Measurements from ENCODE around the gene KNCN. TPM values are rescaled to one million over a fixed set of nuclear protein-coding genes. Genes with fewer than 3 reads are reported as not detected.

The KNCN gene
- total RNA-seq, 2 donors from 2014 or later, result not detected

- intact Hi-C loops (cut with DNase I, micrococcal nuclease), result no loop called here
- ATAC-seq (peak; percentile 52), DNase-seq (no peak)
These were observed 3.7 kb downstream of the KNCN start for GRCh38 chr1:46547481-46548383.

DNA sequence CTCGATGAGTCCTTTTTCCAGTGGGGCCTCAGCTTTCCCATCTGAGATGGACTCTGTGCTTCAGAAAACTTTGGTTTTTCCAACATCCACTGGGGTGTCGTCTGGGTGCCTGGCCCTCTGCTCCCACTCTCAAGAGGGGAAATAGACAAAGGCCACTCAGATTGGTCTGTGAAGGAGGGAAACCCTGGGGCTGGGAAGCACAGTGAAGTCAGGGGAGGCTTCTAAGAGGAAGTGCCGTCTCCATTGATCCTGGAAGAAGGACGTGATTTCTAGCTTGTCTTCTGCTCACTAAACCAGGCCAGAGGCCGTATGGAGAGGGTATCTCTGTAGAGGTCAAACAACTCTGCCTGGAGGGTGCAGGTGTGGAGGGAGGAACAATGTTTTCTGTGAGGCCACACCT, 5.2 kb downstream of the KNCN start:
- intact Hi-C loops (cut with DNase I, micrococcal nuclease), result no loop called here
- no peak for DNase-seq
- no peak for ATAC-seq

DNA sequence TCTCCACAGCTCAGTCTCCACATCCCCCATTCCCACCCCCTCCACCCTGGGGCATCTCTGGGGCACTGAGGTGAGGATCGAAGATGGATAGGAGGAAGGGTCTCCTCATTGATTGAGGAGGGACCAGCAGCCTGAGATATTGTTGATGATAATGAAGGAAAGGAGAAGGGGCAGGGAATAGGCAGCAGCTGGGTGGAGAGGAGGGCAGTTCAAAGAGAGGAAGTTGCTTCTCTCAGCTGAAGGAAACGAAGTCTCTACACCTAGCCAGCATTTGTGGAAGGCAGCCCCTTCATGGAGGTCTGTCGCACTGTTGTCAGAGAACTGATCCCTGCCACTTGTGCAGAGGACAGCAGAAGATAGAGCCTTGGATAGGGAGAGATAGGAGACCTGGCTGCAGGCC, 5.7 kb downstream of the KNCN start:
- DNase-seq (no peak), ATAC-seq (no peak)
- intact Hi-C loops (cut with DNase I, micrococcal nuclease), result no loop called here

DNA sequence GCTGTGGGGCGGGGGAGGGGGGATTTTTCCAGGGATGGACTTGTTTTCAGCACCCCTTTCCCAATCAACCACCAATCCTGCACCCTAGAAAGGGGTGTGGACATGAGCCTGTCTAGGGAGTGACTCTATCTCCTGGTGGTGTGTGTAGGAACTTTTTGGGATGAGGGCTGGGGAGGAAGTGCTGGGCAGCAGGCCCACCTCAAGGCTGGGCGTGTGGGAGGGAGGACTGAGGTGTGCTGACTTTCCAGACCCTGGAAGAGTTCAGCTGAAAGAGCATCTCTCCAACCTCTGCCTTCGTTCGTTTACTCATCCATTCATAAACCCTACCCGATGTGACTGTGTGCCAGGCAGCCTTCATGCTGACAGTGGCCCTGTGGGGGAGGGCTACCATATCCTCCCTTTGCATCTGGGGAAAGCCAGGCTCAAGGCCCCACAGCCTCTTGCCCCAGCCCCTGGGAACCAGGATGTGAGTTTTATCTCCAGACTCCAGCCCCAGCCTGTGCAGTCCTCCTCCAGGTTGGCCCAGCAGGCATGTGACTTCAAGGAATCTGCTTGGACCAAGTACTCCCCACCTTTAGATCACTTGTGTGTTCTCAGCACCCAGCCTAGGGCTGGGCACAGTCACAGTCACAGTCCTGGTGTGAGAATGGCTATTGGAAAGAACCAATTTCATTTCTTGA, 6.7 kb downstream of the KNCN start:
- intact Hi-C loops (cut with DNase I, micrococcal nuclease), result no loop called here
- DNase-seq (no peak), ATAC-seq (no peak)

GRCh38 chr1:46543761-46544560, 7.5 kb downstream of the KNCN start:
- DNase-seq, result no peak
- intact Hi-C loops (cut with DNase I, micrococcal nuclease), result no loop called here
- no peak for ATAC-seq

DNA sequence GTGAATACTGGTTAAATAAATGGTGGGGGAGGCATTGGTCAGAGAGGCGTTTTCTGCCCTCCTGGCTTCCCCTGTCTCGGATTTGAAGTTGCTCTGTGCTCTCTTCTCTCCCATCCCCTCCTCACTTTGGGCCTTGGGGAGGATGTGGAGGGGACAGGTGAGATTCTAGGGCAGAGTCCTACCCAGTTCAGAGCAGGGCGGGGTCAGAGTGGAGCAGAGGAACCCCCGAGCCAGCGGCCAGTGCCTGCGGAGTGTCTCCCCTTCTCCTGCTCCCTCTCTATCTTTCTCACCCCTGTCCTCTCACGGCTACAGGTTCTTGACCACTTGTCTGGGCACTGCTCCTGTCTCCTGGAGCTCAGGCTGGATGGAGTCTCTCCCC, 8.1 kb downstream of the KNCN start:
- intact Hi-C loops (cut with DNase I, micrococcal nuclease), result no loop called here
- no peak for ATAC-seq

DNA sequence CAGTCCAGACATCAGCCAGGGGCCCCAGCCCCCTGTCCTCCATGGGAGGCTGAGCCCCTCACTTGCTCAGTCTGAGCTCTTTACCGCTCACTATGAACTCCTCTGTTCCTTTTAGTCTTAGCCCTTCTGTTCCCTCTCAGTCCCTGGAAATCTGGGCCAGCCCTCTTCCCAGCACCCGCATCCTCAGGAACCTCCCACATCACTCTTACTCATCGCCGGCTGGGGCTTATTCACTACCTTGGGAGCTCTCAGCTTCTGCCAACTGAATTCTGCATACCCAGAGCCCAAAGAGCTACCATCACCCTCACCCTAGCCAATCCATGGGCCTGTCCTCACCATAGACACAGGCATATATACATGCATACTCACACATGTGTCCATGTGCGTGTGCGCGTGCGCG, 11.5 kb downstream of the KNCN start:
- ATAC-seq (no peak), DNase-seq (no peak)
- intact Hi-C loops (cut with DNase I, micrococcal nuclease), result loop anchor here in 1 of 2 donors (5.0 kb wide), 1 partner anchor 182 kb away; no protein-coding TSS in a partner anchor

More for the DNA sequence above, 8.1 kb downstream of the KNCN start:
- no peak for DNase-seq

GRCh38 chr1:46538147-46538546, 13.3 kb downstream of the KNCN start:
- peak; percentile 67 for ATAC-seq
- DNase-seq, result no peak
- intact Hi-C loops (cut with DNase I, micrococcal nuclease), result loop anchor here in 1 of 2 donors (5.0 kb wide), 1 partner anchor 184 kb away; no protein-coding TSS in a partner anchor

DNA sequence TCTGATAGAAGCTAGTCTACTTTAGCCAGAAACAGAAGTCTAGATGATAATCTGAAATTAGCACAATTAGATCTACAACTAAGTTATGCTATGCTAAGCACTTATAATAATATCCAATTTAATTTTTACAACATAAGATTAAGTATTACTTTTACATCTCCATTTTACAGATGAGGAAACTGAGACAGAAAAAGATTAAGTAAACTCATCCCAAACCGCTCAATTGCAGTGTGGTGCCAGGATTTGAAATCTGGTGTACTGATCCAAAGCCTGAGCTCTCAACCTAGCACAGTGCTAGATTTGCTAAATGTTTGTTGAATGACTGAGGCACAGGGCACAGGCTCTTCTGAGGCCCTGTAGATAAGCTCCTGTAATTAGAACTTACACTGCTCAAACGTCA, 13.8 kb downstream of the KNCN start:
- DNase-seq (no peak), ATAC-seq (no peak)
- intact Hi-C loops (cut with DNase I, micrococcal nuclease), result loop anchor here in 1 of 2 donors (5.0 kb wide), 1 partner anchor 185 kb away; no protein-coding TSS in a partner anchor

GRCh38 chr1:46536527-46536926, 14.9 kb downstream of the KNCN start:
- intact Hi-C loops (cut with DNase I, micrococcal nuclease), result loop anchor here in 1 of 2 donors (5.0 kb wide), 1 partner anchor 186 kb away; no protein-coding TSS in a partner anchor
- DNase-seq (no peak), ATAC-seq (no peak)

- DNase-seq, result peak in 1 of 2 donors; percentile 56
These were observed 16.4 kb downstream of the KNCN start for GRCh38 chr1:46535063-46535462.

DNA sequence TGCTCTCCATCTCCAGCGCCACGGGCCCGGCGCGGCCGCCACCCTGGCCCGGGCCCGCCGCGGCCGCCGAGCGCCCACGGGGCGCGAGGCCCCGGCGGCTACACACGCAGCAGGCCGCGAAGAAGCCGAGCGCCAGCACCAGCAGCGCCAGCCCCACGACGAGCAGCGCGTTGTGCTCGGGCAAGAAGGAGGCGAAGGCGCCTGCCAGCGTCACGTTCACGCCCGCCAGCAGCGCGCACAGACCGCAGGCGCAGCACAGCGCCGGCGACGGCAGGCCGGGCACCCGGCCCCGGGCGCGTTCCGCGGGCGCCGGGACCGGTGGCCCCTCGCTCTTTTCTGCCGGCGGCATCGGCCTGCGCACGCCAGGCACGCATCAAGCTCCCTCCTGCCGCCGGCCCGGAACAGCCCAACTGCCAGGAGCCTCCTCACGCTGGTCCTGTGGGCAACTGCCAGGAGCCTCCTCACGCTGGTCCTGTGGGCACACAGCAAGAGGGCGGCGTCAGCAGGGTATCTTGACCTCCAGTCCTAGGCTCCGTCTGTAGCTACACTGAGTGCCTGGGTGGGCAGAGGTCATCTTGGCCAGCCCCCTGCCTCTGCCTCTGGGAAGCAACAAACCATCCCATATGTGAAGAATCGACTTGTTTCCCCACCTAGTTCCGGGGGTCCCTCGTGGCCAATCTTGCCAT, 18.1 kb downstream of the KNCN start:
- ATAC-seq (peak; percentile 32), DNase-seq (peak in 1 of 2 donors; percentile 42)
- intact Hi-C loops (cut with DNase I, micrococcal nuclease), result no loop called here

More at GRCh38 chr1:46535063-46535462, 16.4 kb downstream of the KNCN start:
- ATAC-seq, result peak; percentile 63
- intact Hi-C loops (cut with DNase I, micrococcal nuclease), result loop anchor here in 1 of 2 donors (5.0 kb wide), 1 partner anchor 187 kb away; no protein-coding TSS in a partner anchor

- intact Hi-C loops (cut with DNase I, micrococcal nuclease), result no loop called here
- ATAC-seq (peak; percentile 52), DNase-seq (peak; percentile 44 to 74)
These were observed 18.8 kb downstream of the KNCN start for GRCh38 chr1:46532498-46533178.

GRCh38 chr1:46532095-46532494, 19.4 kb downstream of the KNCN start:
- intact Hi-C loops (cut with DNase I, micrococcal nuclease), result no loop called here
- DNase-seq (no peak), ATAC-seq (no peak)

DNA sequence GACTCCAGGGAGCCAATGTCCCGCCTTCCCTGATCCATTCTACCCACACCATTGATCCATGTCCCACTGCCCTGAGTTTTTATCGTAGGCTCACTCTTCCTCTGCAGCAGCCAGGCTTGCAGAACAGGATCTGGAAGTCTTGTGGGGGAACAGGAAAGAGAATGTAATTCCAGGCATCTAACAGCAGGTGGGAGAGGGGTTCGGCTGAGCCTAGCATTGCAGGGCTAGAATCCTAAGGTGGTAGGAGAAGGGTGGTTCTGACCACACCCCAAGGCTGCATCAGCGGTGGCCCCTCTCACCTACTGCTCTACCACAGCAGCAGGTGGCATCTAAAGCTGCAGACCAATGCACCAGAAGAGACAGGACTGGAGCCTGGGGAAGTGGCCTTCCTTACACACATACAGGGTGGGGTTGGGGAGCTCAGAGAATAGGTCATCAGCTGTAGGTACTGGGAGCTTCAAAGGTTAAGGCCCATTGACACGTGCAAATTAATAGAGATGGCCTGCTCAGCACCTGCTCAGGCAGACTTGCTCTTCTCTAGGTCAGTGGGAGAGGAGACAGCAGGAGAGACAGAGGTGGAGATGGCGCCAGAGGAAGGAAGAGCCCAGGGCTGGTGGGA, 20.5 kb downstream of the KNCN start:
- DNase-seq, result no peak
- intact Hi-C loops (cut with DNase I, micrococcal nuclease), result no loop called here
- ATAC-seq, result no peak

- intact Hi-C loops (cut with DNase I, micrococcal nuclease), result no loop called here
These were observed 21.1 kb downstream of the KNCN start for GRCh38 chr1:46530311-46530710.

DNA sequence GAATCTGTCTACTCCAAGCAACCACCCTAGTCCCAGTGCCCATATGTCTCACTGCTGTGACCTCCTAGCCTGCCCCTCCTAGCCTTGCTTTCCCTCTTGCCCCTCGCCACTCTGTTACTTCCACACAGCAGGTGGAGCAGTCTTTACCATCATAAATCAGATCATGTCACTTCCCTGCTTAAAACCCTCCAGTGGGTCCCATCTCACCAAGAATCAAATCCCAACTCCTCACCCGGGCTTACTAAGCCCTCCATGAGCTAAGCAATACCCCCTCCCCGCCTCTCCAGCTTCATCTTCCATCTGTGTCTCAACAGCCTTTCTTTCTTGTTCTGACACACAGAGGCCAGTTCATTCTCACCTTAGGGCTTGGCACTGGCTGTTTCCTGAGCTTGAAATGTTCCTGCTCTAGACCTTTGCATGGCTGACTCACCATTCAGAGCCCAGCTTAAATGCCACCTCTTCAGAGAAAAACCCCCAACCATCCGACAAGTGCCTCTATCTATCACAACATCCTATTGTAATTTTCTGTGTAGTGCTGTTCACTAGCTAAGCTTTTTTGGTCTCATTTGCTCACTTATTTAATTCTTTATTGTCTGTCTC, 22.3 kb downstream of the KNCN start:
- no peak for ATAC-seq
- no peak for DNase-seq
- intact Hi-C loops (cut with DNase I, micrococcal nuclease), result loop anchor here in 1 of 2 donors (10.0 kb wide), 2 partner anchors 54 to 84 kb away; no protein-coding TSS in a partner anchor

More at GRCh38 chr1:46530311-46530710, 21.1 kb downstream of the KNCN start:
- no peak for ATAC-seq
- no peak for DNase-seq

Measured in left colon (tissue), 2 donors.